Omental fat pad (tissue), 4 donors: ENCODE results near the gene PHF10. TPM values are rescaled to one million over a fixed set of nuclear protein-coding genes. Genes with fewer than 3 reads are reported as not detected.

Experiments
- ATAC-seq: fragments of 150-250 bp; one replicate; pipeline ENCODE4 v1.9.1; 2016; ENCODE audit warnings: mild to moderate bottlenecking, moderate library complexity; ENCODE audit not compliant: low FRiP score
- DNase-seq: peaks from one replicate; pipeline ENCODE4 v3.0.0-alpha.2; 2019; ENCODE audit warnings: low spot score
- total RNA-seq, 4 donors: library from RNA; depleted of rRNA; stranded (reverse); fragments of >200 nt; gene quantifications; one replicate each; pipeline ENCODE4 v1.1.0, GENCODE V29; 2016
- TF ChIP-seq, protein P1 (sequence below), 3 donors: fragments of 450-650 bp; IDR thresholded peaks; one replicate each; pipeline ENCODE4 v1.5.1; 2016 to 2017; ENCODE audit warnings: antibody characterized with exemption in 3 of 3, mild to moderate bottlenecking in 3 of 3, moderate library complexity in 2 of 3

PHF10 gene
- total RNA-seq, 4 donors from 2014 or later: 32.9 to 49.4 (median 43.7) TPM

- DNase-seq (no peak), ATAC-seq (no peak)
Observed at GRCh38 chr6:169667716-169668115, 56.6 kb downstream of the PHF10 start.

DNA sequence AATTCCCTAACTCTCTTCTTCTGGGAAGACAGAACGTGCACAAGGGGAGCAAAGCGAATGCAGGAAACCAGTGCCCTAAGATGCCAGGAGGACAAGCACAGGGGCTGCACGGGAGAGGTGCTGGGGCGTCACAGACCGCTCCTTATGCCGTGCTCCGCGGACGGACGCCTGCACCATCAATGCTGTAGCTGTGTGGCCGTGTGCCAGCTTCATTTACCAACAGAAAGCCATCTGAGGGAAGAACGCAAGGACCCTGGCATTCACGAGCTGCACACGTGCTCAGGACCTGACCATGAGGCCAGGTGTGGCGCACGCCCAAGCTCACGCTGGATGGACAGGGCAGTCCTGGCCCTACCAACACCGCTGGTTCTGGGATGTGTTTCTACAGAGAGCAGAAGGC, 57.9 kb downstream of the PHF10 start:
- DNase-seq (no peak), ATAC-seq (no peak)
- TF ChIP-seq, protein P1, sequence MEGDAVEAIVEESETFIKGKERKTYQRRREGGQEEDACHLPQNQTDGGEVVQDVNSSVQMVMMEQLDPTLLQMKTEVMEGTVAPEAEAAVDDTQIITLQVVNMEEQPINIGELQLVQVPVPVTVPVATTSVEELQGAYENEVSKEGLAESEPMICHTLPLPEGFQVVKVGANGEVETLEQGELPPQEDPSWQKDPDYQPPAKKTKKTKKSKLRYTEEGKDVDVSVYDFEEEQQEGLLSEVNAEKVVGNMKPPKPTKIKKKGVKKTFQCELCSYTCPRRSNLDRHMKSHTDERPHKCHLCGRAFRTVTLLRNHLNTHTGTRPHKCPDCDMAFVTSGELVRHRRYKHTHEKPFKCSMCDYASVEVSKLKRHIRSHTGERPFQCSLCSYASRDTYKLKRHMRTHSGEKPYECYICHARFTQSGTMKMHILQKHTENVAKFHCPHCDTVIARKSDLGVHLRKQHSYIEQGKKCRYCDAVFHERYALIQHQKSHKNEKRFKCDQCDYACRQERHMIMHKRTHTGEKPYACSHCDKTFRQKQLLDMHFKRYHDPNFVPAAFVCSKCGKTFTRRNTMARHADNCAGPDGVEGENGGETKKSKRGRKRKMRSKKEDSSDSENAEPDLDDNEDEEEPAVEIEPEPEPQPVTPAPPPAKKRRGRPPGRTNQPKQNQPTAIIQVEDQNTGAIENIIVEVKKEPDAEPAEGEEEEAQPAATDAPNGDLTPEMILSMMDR (IDR thresholded peaks at IDR 0.05): no peak

More at GRCh38 chr6:169667716-169668115, 56.6 kb downstream of the PHF10 start:
- TF ChIP-seq, protein P1 (IDR thresholded peaks at IDR 0.05): no peak

- ATAC-seq (no peak), DNase-seq (no peak)
- TF ChIP-seq, protein P1 (IDR thresholded peaks at IDR 0.05): no peak
Observed at GRCh38 chr6:169665289-169665688, 59.0 kb downstream of the PHF10 start.

- ATAC-seq (no peak), DNase-seq (no peak)
- TF ChIP-seq, protein P1 (IDR thresholded peaks at IDR 0.05): no peak
Observed at GRCh38 chr6:169664227-169664626, 60.1 kb downstream of the PHF10 start.

GRCh38 chr6:169663468-169663867, 60.8 kb downstream of the PHF10 start:
- no peak for ATAC-seq
- DNase-seq: no peak
- TF ChIP-seq, protein P1 (IDR thresholded peaks at IDR 0.05): no peak

DNA sequence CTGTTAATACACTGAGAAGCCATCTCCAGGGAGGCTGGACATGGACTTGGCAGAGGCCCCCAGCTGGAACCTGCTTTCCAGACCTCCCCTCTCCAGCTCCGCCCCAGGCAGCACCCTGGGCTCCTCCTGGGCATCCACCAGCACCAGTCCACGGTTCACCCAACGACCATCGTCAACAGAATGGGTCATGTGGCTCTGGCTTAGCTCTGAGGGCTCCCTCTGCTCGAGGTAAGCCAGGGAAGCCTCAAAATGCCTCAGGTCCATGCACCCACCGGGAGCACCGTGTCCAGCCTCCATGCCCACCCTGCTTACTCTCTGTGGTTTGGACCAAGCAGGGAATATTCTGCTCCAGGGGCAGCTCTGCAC, 62.9 kb downstream of the PHF10 start:
- TF ChIP-seq, protein P1 (IDR thresholded peaks at IDR 0.05): no peak
- DNase-seq (no peak), ATAC-seq (no peak)

- ATAC-seq (no peak), DNase-seq (no peak)
- TF ChIP-seq, protein P1 (IDR thresholded peaks at IDR 0.05): no peak
Observed at GRCh38 chr6:169660751-169661390, 63.4 kb downstream of the PHF10 start.
